K562 (cell line): Measurements from ENCODE around the gene DLG4. TPM values are rescaled to one million over a fixed set of nuclear protein-coding genes. Genes with fewer than 3 reads are reported as not detected.

Source experiments
- BRF1 ChIP-seq: IDR thresholded peaks from 3 replicates; pipeline ENCODE4 v1.6.1; 2011; ENCODE audit warnings: borderline replicate concordance, mild to moderate bottlenecking; ENCODE audit not compliant: insufficient read length; ENCODE audit errors: extremely low read depth
- CREB3L1 ChIP-seq: fragments of 450-650 bp; IDR thresholded peaks from 2 replicates; pipeline ENCODE4 v1.6.1; 2014; ENCODE audit warnings: low read depth, mild to moderate bottlenecking, moderate library complexity, borderline replicate concordance
- FOSL1 ChIP-seq: fragments of 200-800 bp; sonication (Bioruptor generic); conservative IDR thresholded peaks from 2 replicates; pipeline ENCODE4 v1.6.1; 2016; ENCODE audit warnings: missing genetic modification characterization, missing compliant biosample characterization
- HDAC3 ChIP-seq: fragments of 450-650 bp; IDR thresholded peaks from 2 replicates; pipeline ENCODE4 v1.6.1; 2018; ENCODE audit warnings: borderline replicate concordance, mild to moderate bottlenecking, moderate library complexity; ENCODE audit not compliant: partially characterized antibody
- HMGN3 ChIP-seq: IDR thresholded peaks from 2 replicates; pipeline ENCODE4 v1.6.1; 2011; ENCODE audit warnings: borderline replicate concordance, low read depth, mild to moderate bottlenecking, mixed read lengths, low read length; ENCODE audit not compliant: insufficient read length; ENCODE audit errors: extremely low read depth
- ILF3 ChIP-seq: fragments of 450-650 bp; IDR thresholded peaks from 2 replicates; pipeline ENCODE4 v1.6.1; 2018; ENCODE audit warnings: antibody characterized with exemption, mild to moderate bottlenecking, moderate library complexity, borderline replicate concordance
- MED1 ChIP-seq: sonication (generic); formaldehyde crosslinking; IDR thresholded peaks from 2 replicates; pipeline ENCODE4 v1.8.1; 2023; ENCODE audit warnings: missing genetic modification reagents, borderline replicate concordance
- PML ChIP-seq: IDR thresholded peaks from 2 replicates; pipeline ENCODE4 v1.6.1; 2012; ENCODE audit warnings: low read length, inconsistent platforms
- RB1 ChIP-seq: fragments of 450-650 bp; IDR thresholded peaks from 2 replicates; pipeline ENCODE4 v1.6.1; 2017; ENCODE audit warnings: low read depth, mild to moderate bottlenecking
- RFX7 ChIP-seq: fragments of 250-450 bp; sonication (Bioruptor Pico); IDR thresholded peaks from 2 replicates; pipeline ENCODE4 v1.5.1; 2021; ENCODE audit warnings: mild to moderate bottlenecking
- ZFP30 ChIP-seq: fragments of 250-450 bp; sonication (Bioruptor Pico); IDR thresholded peaks from 2 replicates; pipeline ENCODE4 v1.8.0; 2022; ENCODE audit warnings: moderate library complexity, mild to moderate bottlenecking, inconsistent platforms, borderline replicate concordance
- ZNF165 ChIP-seq: fragments of 250-450 bp; sonication (Bioruptor Pico); IDR thresholded peaks from 2 replicates; pipeline ENCODE4 v1.4.0; 2020; ENCODE audit warnings: borderline replicate concordance
- ZNF668 ChIP-seq: fragments of 250-450 bp; sonication (Bioruptor Pico); IDR thresholded peaks from 2 replicates; pipeline ENCODE4 v1.8.0; 2022; ENCODE audit warnings: mild to moderate bottlenecking, inconsistent platforms
- polyA plus RNA-seq, 8 experiments: library from polyadenylated mRNA; depleted of rRNA in 4 of 8; stranded (reverse) in 5 of 8; unstranded in 3 of 8; fragments of >200 nt; fragmentation: Nextera tagmentation in 2 of 8; fragmentation: Illumina TruSeq in 1 of 8; extraction: Ambion mirVana in 2 of 8; extraction: Trizol in 1 of 8; gene quantifications; 2 replicates each; pipeline versions ENCODE4 v1.2.1 to v1.2.3, GENCODE V29; 2011 to 2014; ENCODE audit warnings: inconsistent platforms in 1 of 8, missing spikeins in 1 of 8
- total RNA-seq, 7 experiments: library from RNA; depleted of rRNA in 6 of 7; stranded (reverse); fragments of >200 nt in 6 of 7; fragmentation: Illumina TruSeq in 2 of 7; extraction: Trizol in 2 of 7; gene quantifications; 2 replicates each; pipeline versions ENCODE4 v1.2.1 to v1.2.3, GENCODE V29; 2011 to 2021; ENCODE audit warnings: low replicate concordance in 1 of 7
- TF ChIP-seq, protein P1 (sequence below): IDR thresholded peaks from 2 replicates; pipeline ENCODE4 v1.6.1; 2012; ENCODE audit warnings: low read depth, low read length, improper control_type of control experiment, borderline replicate concordance

DLG4 gene
- total and polyA plus RNA-seq, 9 of the 15 experiments (the other 6 are each of a cell fraction or from before 2014, with no cell fraction given) = 0.03 to 12.0 (median 4.1) TPM

GRCh38 chr17:7241783-7242716 lies 22.4 kb upstream of the DLG4 start, which contains the start of gene GABARAP (continued):
- TF ChIP-seq RFX7 (no peak), ZFP30 (CRISPR knock-in tag) (no peak), BRF1 (no peak), ZNF668 (no peak), CREB3L1 (no peak), ZNF165 (no peak), ILF3 (no peak), HDAC3 (peak; percentile 100), RB1 (0 out of 2 replicates have a peak, but pooled peaks have one; percentile 22), FOSL1 (tag) (no peak; the same call in 1 of the 2 replicates), PML (no peak), HMGN3 (no peak), MED1 (no peak)
- TF ChIP-seq, protein P1, sequence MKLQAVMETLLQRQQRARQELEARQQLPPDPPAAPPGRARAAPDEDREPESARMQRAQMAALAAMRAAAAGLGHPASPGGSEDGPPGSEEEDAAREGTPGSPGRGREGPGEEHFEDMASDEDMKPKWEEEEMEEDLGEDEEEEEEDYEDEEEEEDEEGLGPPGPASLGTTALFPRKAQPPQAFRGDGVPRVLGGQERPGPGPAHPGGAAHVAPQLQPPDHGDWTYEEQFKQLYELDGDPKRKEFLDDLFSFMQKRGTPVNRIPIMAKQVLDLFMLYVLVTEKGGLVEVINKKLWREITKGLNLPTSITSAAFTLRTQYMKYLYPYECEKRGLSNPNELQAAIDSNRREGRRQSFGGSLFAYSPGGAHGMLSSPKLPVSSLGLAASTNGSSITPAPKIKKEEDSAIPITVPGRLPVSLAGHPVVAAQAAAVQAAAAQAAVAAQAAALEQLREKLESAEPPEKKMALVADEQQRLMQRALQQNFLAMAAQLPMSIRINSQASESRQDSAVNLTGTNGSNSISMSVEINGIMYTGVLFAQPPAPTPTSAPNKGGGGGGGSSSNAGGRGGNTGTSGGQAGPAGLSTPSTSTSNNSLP = no peak
